GM21619 (cell line): Measurements from ENCODE around the gene TAB3.

ENCODE experiments used
- ATAC-seq: cut with Tn5 transposase; IDR thresholded peaks from one replicate; pipeline ENCODE4 v1.9.1; 2021; ENCODE audit not compliant: unreplicated experiment

The TAB3 gene, protein sequence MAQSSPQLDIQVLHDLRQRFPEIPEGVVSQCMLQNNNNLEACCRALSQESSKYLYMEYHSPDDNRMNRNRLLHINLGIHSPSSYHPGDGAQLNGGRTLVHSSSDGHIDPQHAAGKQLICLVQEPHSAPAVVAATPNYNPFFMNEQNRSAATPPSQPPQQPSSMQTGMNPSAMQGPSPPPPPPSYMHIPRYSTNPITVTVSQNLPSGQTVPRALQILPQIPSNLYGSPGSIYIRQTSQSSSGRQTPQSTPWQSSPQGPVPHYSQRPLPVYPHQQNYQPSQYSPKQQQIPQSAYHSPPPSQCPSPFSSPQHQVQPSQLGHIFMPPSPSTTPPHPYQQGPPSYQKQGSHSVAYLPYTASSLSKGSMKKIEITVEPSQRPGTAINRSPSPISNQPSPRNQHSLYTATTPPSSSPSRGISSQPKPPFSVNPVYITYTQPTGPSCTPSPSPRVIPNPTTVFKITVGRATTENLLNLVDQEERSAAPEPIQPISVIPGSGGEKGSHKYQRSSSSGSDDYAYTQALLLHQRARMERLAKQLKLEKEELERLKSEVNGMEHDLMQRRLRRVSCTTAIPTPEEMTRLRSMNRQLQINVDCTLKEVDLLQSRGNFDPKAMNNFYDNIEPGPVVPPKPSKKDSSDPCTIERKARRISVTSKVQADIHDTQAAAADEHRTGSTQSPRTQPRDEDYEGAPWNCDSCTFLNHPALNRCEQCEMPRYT

DNA sequence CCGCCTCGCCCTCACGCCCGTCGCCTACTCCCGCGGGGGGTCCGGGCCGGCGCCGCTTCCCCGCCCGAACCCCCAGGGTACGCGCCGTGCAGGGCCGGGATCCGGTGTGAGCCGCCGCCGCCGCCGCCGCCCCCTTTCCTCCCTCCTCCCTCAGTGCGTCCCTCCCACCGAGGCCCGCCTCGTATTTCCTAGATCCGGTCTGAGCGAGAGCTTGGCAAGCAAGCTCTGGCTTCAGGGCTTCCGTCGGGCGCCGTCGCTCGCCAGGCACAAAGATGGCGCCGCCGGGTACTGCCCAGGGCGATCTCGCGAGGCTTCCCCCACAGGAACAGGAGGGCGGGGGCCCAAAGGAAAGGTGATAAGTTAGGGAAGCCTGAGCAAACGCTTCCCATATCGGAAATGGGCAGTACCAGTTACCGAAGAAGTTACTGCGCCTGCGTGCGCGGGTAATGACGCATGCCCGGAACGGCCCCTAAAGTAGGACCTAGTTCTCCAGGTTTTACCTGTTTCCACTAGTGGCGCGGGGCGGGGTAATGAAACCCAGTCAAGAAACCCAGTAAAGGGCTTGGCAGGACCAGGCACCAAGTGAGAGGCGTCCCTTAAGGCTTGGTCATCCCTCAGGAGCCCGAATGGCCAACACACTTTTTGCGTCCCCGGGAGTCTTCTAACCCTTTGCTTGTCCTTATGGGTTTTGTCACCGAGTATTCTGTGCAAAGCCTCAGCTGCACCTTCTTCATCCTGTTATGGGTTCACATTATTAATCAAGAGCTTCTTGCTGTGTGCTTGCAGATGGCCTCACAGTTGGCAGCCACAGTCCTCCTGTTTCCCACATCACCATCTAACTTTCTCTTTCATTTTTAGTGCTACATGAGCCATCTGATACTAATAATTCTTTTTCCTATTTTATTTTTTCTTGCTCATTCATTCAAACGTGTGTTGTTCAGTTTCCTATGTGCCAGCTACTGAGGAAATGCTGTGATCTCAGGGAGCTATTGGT, at the start of gene TAB3:
Gene TAB3, minus strand, starts transcription at position 108 of the 994 bp plus-strand sequence. CDS start 29,666 bp downstream, outside the sequence.
- peak; percentile 88 for ATAC-seq

DNA sequence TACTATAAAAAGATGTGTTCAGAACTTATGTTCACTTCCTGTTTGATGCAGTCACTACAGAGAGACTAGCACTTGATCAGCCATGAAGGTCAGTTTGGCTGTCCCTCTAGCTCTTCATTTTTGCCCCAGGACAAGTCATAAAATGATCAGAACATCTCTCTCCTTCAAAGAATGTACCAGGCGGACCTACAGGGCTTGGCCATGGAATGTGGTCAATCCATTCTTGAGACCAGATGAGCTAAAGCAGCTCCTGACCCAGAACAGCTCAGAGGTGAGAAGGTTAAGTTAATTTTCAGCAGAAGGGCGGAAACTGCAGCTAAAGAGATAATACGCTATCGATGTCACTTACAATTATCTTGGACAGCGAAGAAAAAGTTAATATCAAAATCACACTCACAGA, 49.2 kb upstream of the TAB3 start:
- no peak for ATAC-seq

DNA sequence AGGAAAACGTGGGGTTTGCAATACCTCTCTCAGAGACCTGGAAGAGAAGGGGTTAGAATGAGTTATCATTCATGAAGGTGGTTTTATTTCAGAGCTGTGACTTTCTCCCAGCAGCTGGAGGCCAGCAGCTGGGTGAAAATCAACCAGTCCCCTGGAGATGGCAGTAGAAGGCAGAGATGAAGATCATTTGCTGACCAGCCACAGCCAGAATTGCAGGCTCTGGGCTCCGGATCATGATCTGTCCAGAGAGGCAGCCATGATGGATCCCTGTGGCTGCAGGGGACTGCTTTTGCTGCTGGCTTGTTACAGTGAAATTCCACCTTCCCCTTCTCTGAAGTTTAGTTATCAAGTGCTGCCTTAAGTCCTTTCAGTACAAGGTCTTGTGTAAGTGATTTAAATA, 46.9 kb upstream of the TAB3 start:
- ATAC-seq = no peak

DNA sequence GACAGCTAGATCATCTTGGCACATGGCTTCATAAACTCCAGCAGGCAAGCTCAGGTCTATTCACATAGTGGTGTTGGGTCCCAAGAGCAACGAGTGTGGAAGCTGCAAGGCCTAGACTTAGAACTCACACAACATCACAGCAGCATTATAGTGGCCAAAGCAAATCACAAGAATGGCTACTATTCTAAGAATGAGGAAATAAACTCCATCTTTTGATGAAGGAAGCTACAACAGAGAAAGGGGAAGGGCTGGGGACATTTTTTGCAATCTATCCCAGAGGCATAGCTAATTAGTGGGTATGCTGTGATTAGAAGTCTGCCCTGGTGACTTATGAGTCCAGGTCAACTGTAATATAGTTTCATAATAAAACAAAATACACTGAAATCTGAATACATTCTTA, 42.9 kb upstream of the TAB3 start:
- ATAC-seq = no peak

DNA sequence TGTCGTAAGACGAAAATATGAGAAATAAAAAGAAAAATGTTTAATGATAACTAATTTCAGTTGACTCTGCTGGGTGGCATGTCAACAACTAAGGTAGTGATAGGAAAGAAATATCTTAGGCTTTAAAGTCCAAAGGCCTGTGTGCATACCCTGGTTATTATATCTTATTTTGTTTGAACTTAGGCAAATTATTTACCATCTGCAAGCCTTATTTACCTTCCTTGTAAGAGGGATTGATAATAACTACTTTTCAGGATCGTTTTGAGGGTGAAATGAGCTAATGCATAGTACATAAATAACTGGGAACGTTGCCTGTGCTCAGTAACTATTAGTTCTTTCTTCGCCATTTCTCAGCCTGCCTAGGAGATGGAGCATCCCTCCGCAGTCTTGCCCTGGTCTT, 41.6 kb upstream of the TAB3 start:
- no peak for ATAC-seq

DNA sequence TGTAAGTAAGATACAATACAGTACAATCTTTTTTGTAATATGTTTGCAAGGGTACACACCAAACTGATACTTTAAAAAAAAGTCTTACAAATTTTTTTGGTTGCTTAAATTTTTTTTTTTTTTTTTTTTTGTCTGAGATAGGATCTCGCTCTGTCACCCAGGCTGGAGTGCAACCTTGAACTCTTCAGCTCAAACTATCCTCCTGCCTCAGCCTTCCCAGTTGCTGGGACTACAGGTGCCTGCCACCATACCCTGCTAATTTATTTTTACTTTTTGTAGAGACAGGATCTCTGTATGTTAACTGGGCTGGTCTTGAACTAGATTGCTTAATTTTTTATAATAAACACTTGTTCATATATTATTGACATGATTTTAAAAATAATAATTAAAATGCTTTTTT, 41.1 kb upstream of the TAB3 start:
- ATAC-seq = no peak

DNA sequence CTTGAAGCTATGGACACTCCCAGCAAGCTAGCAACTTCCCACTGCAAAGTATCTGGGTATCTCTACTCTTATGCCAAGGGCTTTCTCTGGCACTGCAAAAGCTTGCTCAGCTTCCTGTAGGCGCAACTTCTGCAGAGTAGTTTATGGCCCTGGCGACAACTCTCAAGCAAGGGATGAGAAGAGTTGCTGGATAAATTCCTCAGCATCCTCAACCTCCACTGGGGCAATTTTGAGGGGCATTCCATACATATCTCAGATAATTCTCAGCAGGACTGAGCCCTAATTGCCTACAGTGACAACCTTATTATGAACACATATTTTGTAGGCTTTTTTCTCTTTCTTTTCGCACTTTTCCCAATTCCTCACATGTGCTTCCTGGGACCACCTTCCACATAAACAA, 31.2 kb upstream of the TAB3 start:
- ATAC-seq = no peak

DNA sequence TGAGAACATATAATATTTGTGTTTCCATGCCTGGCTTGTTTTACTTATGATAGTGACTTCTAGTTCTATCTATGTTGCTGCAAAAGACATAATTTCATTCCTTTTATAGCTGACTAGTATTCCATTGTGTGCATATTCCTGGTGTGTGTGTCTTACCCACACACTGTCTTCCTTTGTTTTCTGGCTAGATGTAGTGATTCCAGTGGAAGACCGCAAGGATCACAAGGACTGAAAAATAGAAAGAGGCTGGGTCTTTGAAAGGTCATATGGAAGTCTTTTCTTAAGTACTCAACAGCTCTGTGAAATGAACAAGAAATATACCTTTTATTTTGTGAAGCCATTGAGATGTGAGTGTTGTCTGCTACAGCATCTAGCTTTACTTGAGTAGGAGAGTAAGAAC, 29.4 kb upstream of the TAB3 start:
- ATAC-seq = no peak

DNA sequence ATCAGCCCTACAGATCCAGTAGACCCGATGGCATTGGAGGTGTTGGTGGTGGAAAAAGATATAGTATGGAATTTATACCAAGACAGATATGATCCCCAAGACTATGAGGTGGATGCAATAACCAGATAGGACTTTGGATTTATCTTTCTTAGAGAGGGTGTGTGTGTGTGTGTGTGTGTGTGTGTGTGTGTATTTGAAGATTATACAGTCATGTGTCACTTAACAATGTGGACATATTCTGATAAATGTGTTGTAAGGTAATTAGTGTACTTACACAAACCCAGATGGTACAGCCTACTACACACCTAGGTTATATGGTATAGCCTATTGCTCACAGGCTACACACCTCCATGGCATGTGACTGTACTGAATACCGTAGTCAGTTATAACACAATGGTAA, 24.4 kb upstream of the TAB3 start:
- no peak for ATAC-seq

DNA sequence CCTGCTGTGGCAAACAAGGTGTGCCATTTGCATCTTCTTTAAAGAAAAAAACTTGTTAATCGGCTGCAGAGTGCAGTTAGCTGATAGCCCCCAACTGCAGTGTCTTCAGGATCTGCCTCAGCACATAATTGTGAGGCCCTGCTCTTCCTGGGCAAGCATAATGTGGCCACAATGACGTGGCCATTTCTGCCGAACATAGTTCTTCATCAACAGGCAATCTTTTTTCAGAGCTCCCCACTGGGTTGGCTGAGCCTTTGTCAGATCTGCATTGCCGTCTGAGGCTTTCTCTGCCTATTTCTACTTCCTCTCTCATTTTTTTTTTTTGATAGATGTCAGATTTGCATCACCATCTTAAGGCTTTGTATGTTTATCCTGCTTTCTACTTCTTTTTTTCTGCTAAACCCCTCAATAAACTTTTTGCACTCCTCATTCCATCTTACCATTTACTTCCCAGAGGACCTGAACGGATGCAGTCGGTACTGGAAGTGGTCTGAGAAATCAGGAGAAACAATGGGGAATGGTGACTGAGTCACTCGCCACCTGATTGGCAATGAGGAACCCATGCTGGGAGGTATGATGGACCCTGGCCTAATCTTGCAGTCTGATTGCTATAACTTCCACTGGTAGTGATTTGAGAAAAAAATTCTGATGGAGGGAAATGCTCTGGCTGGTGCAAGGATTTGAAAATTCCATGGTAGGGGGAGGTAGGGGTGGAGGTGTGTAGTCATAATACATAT, 21.2 kb upstream of the TAB3 start:
- no peak for ATAC-seq

DNA sequence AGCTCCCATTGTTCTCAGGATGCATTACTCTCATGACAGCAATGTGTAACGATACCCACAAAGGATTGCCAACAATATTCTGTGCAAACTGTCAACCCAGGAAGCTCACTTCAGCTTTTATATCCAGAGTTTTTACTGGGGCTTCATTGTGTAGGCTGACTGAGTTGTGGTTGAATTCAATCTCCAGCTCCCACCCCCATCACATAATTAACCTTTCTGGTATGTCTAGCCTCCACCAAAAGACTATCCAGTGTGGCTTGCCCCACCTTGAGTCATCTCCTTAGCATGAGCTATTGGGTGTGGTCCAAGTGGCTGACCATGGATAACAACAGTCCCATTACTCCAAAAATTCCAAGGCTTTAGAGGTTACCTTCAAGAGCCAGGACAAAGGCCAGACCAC, 17.7 kb upstream of the TAB3 start:
- ATAC-seq = no peak

DNA sequence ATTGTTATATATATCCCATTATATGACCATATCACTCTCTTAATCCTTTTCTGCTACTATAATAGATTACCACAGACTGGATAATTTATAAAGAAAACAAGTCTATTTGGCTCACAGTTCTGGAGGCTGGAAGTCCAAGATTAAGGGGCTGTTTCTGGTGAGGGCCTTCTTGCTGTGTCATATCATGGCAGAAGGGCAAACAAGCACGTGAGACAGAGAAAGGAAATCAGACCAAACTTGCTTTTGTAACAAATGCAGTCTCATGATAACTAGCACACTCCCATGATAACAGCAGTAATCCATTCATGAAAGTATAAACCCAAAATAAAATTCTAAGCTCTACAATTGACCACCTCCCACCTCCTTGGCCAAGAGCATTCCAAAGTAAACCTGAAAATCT, 16.3 kb upstream of the TAB3 start:
- no peak for ATAC-seq

DNA sequence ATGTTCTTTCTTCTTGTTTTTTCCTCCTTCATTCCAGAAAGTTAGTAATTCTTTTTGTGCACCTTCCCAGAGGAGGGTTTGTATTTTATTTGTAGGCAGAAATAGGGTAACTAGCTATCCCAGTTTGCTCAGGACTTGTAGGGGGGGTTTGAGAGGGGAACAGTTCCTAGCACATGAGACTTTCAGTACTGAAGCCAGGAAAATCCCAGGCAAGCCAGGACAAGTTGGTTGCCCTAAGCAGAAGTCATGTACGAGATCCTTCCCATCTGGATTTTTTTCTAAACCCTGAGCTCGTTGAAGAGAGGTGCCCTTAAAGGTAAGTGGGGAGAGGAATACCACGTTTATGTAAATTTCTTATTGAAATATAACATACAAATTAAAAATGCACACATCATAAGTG, 15.6 kb upstream of the TAB3 start:
- ATAC-seq = no peak

DNA sequence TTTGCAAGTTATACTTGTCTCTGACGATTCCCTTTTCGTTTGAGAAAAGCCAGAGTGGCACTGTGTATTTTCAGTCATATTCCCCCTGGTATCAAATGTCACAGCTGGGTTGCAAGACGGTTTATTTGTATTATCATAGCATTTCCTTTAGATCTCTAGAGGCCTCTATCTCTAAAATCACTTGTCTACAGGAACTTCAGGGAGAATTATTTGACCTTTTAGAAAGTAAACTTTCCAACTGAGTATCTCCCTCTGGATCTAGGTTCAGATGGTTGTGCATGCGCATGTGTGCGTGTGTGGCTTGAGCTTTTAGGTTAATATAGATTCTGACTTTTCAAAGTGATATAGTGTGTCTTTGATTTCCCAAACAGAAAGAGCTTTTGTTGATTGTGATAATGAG, 15.1 kb upstream of the TAB3 start:
- no peak for ATAC-seq

DNA sequence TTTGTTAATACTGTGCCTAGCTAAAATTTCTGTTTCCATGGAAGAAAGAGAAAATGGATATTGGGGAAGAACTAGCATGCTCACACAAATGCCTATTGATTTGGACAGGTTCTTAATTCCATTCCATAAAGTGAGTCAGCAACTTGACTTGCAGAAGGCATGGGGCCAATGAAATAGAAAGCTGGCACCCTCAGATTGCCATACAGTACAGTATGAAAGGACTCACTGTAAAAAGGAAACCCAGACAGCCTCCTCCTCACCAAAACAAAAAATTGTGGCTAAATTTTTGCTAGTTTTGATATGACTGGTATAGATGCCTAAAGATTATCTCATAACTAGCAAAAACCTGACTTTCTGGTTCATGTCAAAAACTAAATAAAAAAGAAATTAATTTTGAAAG, 11.2 kb upstream of the TAB3 start:
- ATAC-seq = no peak

DNA sequence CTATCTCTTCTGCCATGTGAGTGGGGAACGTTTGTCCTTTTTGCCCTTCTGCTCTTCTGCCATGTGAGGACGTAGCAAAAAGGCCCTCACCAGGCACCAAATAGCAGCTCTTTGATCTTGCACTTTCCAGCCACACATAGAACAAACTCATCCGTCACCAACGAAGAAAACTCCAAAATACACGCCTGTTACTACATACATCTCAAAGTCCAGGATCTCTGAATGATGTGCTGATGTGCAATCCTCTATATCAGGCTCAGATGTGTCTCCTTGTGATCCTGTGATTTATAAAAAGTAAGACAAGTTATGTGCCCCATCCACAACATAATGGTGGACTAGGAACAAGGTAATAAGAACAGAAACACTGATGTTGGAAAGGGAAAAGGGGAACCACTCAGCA, 9.8 kb upstream of the TAB3 start:
- no peak for ATAC-seq

DNA sequence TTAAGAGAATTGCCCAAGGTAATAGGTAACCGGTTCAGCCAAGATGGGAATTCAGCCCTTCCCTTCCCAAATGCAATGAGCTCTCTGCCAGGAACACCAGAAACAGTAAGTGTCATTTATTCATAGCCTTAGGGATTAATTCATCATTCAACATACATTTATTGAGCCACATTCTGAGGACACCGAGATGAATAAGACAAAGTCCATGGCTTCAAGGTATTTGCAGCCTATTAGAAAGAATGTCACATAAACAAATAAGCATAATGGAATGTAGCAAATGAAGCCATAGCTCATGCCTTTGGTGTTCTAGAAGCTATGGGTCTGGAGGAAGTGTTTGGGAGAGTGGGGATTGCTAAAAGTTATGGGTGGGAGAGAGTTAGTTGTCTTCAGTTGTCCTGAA, 6.3 kb upstream of the TAB3 start:
- ATAC-seq = no peak

DNA sequence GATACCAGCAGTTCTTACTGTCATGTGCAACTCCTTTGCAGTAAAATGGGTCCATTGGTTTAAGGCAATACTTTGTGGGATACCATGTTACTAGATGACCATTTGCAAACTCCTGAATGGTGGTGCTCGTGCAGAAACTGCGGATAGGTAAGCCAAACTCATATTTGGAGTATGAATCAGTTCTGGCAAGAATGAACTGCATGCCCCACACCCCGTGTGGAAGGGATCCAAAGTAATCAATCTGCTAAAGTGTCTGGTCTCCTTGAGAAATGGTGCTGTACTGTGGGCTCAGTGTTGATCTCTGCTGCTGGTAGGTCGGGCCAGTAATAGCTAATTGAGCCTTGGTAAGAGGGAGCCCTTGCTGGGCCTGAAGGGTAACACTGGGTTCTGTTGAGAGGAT, 4.2 kb upstream of the TAB3 start:
- no peak for ATAC-seq

DNA sequence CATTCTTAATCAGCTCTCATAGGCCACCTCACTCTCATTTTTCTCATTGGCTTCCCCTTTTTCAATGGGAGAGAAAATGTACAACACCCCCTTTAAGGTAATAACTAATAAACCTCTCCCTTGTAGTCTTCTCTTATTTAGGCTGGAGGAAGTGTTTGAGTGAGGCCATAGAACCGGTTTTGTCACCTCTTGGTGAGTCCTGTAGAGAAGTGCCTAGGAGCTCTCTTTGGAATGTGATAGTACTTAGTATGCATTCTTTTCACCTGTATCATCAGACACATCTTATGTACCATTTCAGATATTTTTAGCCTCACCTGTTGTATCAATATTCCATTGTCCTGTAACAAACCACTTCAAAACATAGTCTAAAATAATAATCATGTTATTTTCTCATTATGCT, 3.5 kb upstream of the TAB3 start:
- ATAC-seq = no peak

DNA sequence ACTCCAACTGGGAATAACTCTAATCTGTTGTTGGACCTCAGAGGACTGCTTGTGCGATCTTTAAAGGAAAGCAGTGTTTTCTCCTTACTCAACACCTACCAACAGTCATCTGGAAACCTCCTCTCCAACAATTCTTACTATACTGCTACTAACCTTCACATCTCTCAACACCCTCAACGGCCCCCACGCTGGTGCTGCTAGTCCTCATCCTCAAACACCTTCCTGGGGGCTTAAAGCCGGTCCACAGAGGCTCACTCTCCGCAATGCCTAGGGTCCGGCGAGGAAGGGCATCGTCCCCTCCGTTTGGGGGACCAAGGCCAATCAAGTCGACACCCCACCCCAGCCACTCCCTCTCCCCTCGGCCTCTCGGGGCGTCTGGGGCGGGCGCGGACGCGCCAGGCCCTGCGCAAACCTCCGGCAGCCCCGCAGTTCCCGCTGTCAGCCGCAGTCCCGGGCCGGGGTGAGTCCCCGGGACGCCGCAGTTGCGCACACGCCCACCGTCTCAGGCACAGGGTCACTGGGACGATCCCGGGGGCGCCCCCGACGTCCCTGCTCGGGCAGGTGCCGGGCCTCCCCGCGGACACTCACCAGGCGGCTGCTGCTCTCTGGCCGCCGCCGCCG, 418 bp downstream of the TAB3 start:
- peak; percentile 28 for ATAC-seq
